Erythroblast (primary cell): ENCODE results near the gene AUTS2.

Experiments used
- GATA1 ChIP-seq: IDR thresholded peaks from 2 replicates; pipeline ENCODE4 v1.6.1; 2011; ENCODE audit warnings: low read depth, mild to moderate bottlenecking, control low read depth, low read length, moderate library complexity
- POLR2A ChIP-seq: IDR thresholded peaks from 2 replicates; pipeline ENCODE4 v1.6.1; 2011; ENCODE audit warnings: mild to moderate bottlenecking, low read length

GRCh38 chr7:69633122-69633831 is 35.0 kb downstream of the AUTS2 start:
- TF ChIP-seq POLR2A (no peak), GATA1 (no peak)
